ENCODE data around the gene KIAA1671. TPM values are rescaled to one million over a fixed set of nuclear protein-coding genes. Genes with fewer than 3 reads are reported as not detected.

The KIAA1671 gene
- total and polyA plus RNA-seq, 2 of the 13 experiments (the other 11 are each of a cell fraction or from before 2014, with no cell fraction given), result 13.5 to 13.6 TPM

GRCh38 chr22:25120093-25120561, 167.6 kb downstream of the KIAA1671 start (continued):
- TF ChIP-seq, protein P1, sequence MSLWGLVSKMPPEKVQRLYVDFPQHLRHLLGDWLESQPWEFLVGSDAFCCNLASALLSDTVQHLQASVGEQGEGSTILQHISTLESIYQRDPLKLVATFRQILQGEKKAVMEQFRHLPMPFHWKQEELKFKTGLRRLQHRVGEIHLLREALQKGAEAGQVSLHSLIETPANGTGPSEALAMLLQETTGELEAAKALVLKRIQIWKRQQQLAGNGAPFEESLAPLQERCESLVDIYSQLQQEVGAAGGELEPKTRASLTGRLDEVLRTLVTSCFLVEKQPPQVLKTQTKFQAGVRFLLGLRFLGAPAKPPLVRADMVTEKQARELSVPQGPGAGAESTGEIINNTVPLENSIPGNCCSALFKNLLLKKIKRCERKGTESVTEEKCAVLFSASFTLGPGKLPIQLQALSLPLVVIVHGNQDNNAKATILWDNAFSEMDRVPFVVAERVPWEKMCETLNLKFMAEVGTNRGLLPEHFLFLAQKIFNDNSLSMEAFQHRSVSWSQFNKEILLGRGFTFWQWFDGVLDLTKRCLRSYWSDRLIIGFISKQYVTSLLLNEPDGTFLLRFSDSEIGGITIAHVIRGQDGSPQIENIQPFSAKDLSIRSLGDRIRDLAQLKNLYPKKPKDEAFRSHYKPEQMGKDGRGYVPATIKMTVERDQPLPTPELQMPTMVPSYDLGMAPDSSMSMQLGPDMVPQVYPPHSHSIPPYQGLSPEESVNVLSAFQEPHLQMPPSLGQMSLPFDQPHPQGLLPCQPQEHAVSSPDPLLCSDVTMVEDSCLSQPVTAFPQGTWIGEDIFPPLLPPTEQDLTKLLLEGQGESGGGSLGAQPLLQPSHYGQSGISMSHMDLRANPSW (CRISPR knock-in tag; IDR thresholded peaks at IDR 0.05; ENCODE audit: borderline replicate concordance), result no peak
- TF ChIP-seq RXRA (CRISPR knock-in tag; IDR thresholded peaks at IDR 0.05), result no peak; the same call in 1 of the 2 replicates
- peak; percentile 57; the same call in 1 of the 2 replicates for TF ChIP-seq CHD4 (IDR thresholded peaks at IDR 0.05; ENCODE audit: borderline replicate concordance, low read length)
- no peak for TF ChIP-seq ZNF614 (CRISPR knock-in tag; IDR thresholded peaks at IDR 0.05; ENCODE audit: borderline replicate concordance)
- no peak for TF ChIP-seq KMT2A (CRISPR knock-in tag; IDR thresholded peaks at IDR 0.05)
- no peak for TF ChIP-seq PCBP1 (IDR thresholded peaks at IDR 0.05; ENCODE audit: borderline replicate concordance, low read depth, low read length)
- peak; percentile 75; the same call in 1 of the 2 replicates for TF ChIP-seq ATF2 (CRISPR knock-in tag; IDR thresholded peaks at IDR 0.05)
- TF ChIP-seq RNF2 (conservative IDR thresholded peaks at IDR 0.05; ENCODE audit: low read depth), result no peak
- no peak for TF ChIP-seq ZNF496 (CRISPR knock-in tag; IDR thresholded peaks at IDR 0.05; ENCODE audit: insufficient replicate concordance)
- TF ChIP-seq TOPORS (CRISPR knock-in tag; IDR thresholded peaks at IDR 0.05), result no peak
- no peak for TF ChIP-seq PRDM4 (CRISPR knock-in tag; IDR thresholded peaks at IDR 0.05; ENCODE audit: borderline replicate concordance)
- no peak for TF ChIP-seq NCOA2 (CRISPR knock-in tag; IDR thresholded peaks at IDR 0.05)
- no peak for TF ChIP-seq MYPOP (CRISPR knock-in tag; IDR thresholded peaks at IDR 0.05)
- no peak for TF ChIP-seq MEF2D (CRISPR knock-in tag; IDR thresholded peaks at IDR 0.05)
- TF ChIP-seq, protein P2, sequence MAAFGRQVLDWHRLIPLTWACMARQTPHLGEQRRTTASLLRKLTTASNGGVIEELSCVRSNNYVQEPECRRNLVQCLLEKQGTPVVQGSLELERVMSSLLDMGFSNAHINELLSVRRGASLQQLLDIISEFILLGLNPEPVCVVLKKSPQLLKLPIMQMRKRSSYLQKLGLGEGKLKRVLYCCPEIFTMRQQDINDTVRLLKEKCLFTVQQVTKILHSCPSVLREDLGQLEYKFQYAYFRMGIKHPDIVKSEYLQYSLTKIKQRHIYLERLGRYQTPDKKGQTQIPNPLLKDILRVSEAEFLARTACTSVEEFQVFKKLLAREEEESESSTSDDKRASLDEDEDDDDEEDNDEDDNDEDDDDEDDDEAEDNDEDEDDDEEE (CRISPR knock-in tag; IDR thresholded peaks at IDR 0.05), result no peak
- TF ChIP-seq SIX4 (CRISPR knock-in tag; IDR thresholded peaks at IDR 0.05), result no peak
- TF ChIP-seq KAT7 (CRISPR knock-in tag; IDR thresholded peaks at IDR 0.05; ENCODE audit: borderline replicate concordance), result no peak
